NCI-H446 treated with DMSO at 0.1 percent for 48 hours (cell line): ENCODE measurements around the gene GABRG3.

Experiments
- DNase-seq: peaks from one replicate; lab custom pipeline; 2025; lab: John Stamatoyannopoulos, UW

Gene GABRG3

GRCh38 chr15:27576576-27576975 is 605.6 kb downstream of the GABRG3 start:
- DNase-seq, result no peak

GRCh38 chr15:27579738-27580137 is 608.8 kb downstream of the GABRG3 start:
- DNase-seq, result no peak

- DNase-seq, result no peak
These were observed 611.9 kb downstream of the GABRG3 start for GRCh38 chr15:27582726-27583410.

GRCh38 chr15:27583651-27584050 is 612.7 kb downstream of the GABRG3 start:
- DNase-seq, result no peak

GRCh38 chr15:27585041-27585640 is 614.2 kb downstream of the GABRG3 start:
- DNase-seq, result no peak

- DNase-seq, result no peak
These were observed 616.8 kb downstream of the GABRG3 start for GRCh38 chr15:27587810-27588209.

GRCh38 chr15:27589260-27589659 is 618.3 kb downstream of the GABRG3 start:
- DNase-seq, result no peak

- DNase-seq, result no peak
These were observed 618.8 kb downstream of the GABRG3 start for GRCh38 chr15:27589782-27590181.
